ENCODE data around the gene PPARA.

Gene PPARA

GRCh38 chr22:46120420-46120737, 29.9 kb upstream of the PPARA start:
- Histone ChIP-seq H3K27ac (ENCODE audit: low read length) (no peak overlapping the region), H3K9me2 (replicated peaks; ENCODE audit: insufficient read depth, low read length) (no peaks in the 10 kb centered on the region), H3K4me3 (ENCODE audit: low read length) (no peak overlapping the region), H3K27me3 (replicated peaks; ENCODE audit: insufficient read depth, low read length) (peaks cover 23% of the 10 kb centered on the region), H4K20me1 (ENCODE audit: insufficient read depth, low read length) (no peaks in the 10 kb centered on the region), H3K36me3 (replicated peaks; ENCODE audit: insufficient read depth, low read length) (no peaks in the 10 kb centered on the region), H3K9ac (ENCODE audit: low read length) (no peak overlapping the region), H3K79me2 (ENCODE audit: low read length) (no peaks in the 10 kb centered on the region), H3K9me3 (replicated peaks; ENCODE audit: insufficient read depth, low read length) (no peaks in the 10 kb centered on the region), H3K4me2 (ENCODE audit: low read depth, low read length) (no peak overlapping the region), H3K4me1 (ENCODE audit: low read length) (no peaks in the 10 kb centered on the region), H3F3A (ENCODE audit: insufficient read depth, low read length) (no peaks in the 10 kb centered on the region), H2AFZ (ENCODE audit: low read length) (no peak overlapping the region)
- no peak for DNase-seq
- TF ChIP-seq CTCF (IDR thresholded peaks at IDR 0.05; ENCODE audit: low read length) (no peak), EZH2 (optimal IDR thresholded peaks at IDR 0.05; ENCODE audit: low read depth, low read length) (no peak), EZH2phosphoT487 (IDR thresholded peaks at IDR 0.05; ENCODE audit: low read length) (no peak)

GRCh38 chr22:46121079-46121478, 29.2 kb upstream of the PPARA start:
- Histone ChIP-seq H3K36me3 (replicated peaks; ENCODE audit: insufficient read depth, low read length) (no peaks in the 10 kb centered on the region), H3K4me2 (ENCODE audit: low read depth, low read length) (no peak overlapping the region), H3K27ac (ENCODE audit: low read length) (no peak overlapping the region), H2AFZ (ENCODE audit: low read length) (no peak overlapping the region), H3K9me3 (replicated peaks; ENCODE audit: insufficient read depth, low read length) (no peaks in the 10 kb centered on the region), H3K79me2 (ENCODE audit: low read length) (no peaks in the 10 kb centered on the region), H3K4me1 (ENCODE audit: low read length) (no peaks in the 10 kb centered on the region), H3K9ac (ENCODE audit: low read length) (no peak overlapping the region), H3K9me2 (replicated peaks; ENCODE audit: insufficient read depth, low read length) (no peaks in the 10 kb centered on the region), H3K27me3 (replicated peaks; ENCODE audit: insufficient read depth, low read length) (peaks cover 23% of the 10 kb centered on the region), H4K20me1 (ENCODE audit: insufficient read depth, low read length) (no peaks in the 10 kb centered on the region), H3K4me3 (ENCODE audit: low read length) (no peak overlapping the region), H3F3A (ENCODE audit: insufficient read depth, low read length) (no peaks in the 10 kb centered on the region)
- TF ChIP-seq EZH2phosphoT487 (IDR thresholded peaks at IDR 0.05; ENCODE audit: low read length) = no peak
- TF ChIP-seq CTCF (IDR thresholded peaks at IDR 0.05; ENCODE audit: low read length) = no peak
- TF ChIP-seq EZH2 (optimal IDR thresholded peaks at IDR 0.05; ENCODE audit: low read depth, low read length) = no peak
- DNase-seq = no peak

GRCh38 chr22:46121523-46122287, 28.6 kb upstream of the PPARA start:
- no peak overlapping the region for H3K27ac ChIP-seq (ENCODE audit: low read length)
- H4K20me1 ChIP-seq (ENCODE audit: insufficient read depth, low read length) = no peaks in the 10 kb centered on the region
- H3K79me2 ChIP-seq (ENCODE audit: low read length) = no peaks in the 10 kb centered on the region
- DNase-seq = no peak
- no peak overlapping the region; the same call in 1 of the 2 replicates for H2AFZ ChIP-seq (ENCODE audit: low read length)
- no peak overlapping the region for H3K4me3 ChIP-seq (ENCODE audit: low read length)
- no peaks in the 10 kb centered on the region for H3K9me2 ChIP-seq (replicated peaks; ENCODE audit: insufficient read depth, low read length)
- H3K4me2 ChIP-seq (ENCODE audit: low read depth, low read length) = no peak overlapping the region
- no peaks in the 10 kb centered on the region for H3K4me1 ChIP-seq (ENCODE audit: low read length)
- H3F3A ChIP-seq (ENCODE audit: insufficient read depth, low read length) = no peaks in the 10 kb centered on the region
- no peak for TF ChIP-seq EZH2phosphoT487 (IDR thresholded peaks at IDR 0.05; ENCODE audit: low read length)
- TF ChIP-seq CTCF (IDR thresholded peaks at IDR 0.05; ENCODE audit: low read length) = no peak
- no peak for TF ChIP-seq EZH2 (optimal IDR thresholded peaks at IDR 0.05; ENCODE audit: low read depth, low read length)
- H3K9ac ChIP-seq (ENCODE audit: low read length) = no peak overlapping the region
- H3K27me3 ChIP-seq (replicated peaks; ENCODE audit: insufficient read depth, low read length) = peaks cover 23% of the 10 kb centered on the region
- no peaks in the 10 kb centered on the region for H3K9me3 ChIP-seq (replicated peaks; ENCODE audit: insufficient read depth, low read length)
- no peaks in the 10 kb centered on the region for H3K36me3 ChIP-seq (replicated peaks; ENCODE audit: insufficient read depth, low read length)

All from MM.1S (cell line).